K562 (cell line): ENCODE measurements around the gene OPCML. TPM values are rescaled to one million over a fixed set of nuclear protein-coding genes. Genes with fewer than 3 reads are reported as not detected.

Experiments
- ATAC-seq: fragments of 200-7000 bp; cut with Tn5 transposase; 3 replicates; pipeline ENCODE4 v1.9.1; 2020; ENCODE audit warnings: moderate library complexity
- BruUV-seq: library from RNA; stranded (reverse); fragments of 400-500 nt; replicated peaks from 2 replicates; lab custom pipeline; 2021; lab: Mats Ljungman, UMichigan
- CTCF ChIA-PET: fragments of 300-600 bp; formaldehyde crosslinking; extraction: SDS; loops from one replicate; lab custom pipeline; 2021; ENCODE audit warnings: low intra/inter-chr PET ratio; lab: Yijun Ruan, JAX
- POLR2A ChIA-PET: fragments of 300-600, 350-650 bp; sonication (Branson Sonifier 250); formaldehyde crosslinking; extraction: SDS; loops from one replicate; lab custom pipeline; 2021; ENCODE audit warnings: antibody characterized with exemption, inconsistent platforms; lab: Yijun Ruan, JAX
- DNase-seq, 4 experiments: peaks; one replicate each; pipeline versions ENCODE4 v3.0.0 to v3.0.0-alpha.2; 2011 to 2018; ENCODE audit warnings: low spot score in 3 of 4, mixed read lengths in 3 of 4; ENCODE audit errors: extremely low read depth in 1 of 4
- FAIRE-seq: peaks from 2 replicates; lab custom pipeline; 2011; peaks lifted over from hg19 to GRCh38; lab: Jason Lieb, UNC
- H2AFZ ChIP-seq: 2 replicates; pipeline ENCODE4 v1.6.0; 2011; ENCODE audit warnings: low read depth, low read length, control low read depth, inconsistent platforms
- H3K27ac ChIP-seq: fragments of 200-600 bp; 3 replicates; pipeline ENCODE4 v1.8.0; 2011; ENCODE audit warnings: low read depth, mild to moderate bottlenecking, control low read depth, inconsistent platforms, low read length, moderate library complexity, mixed read lengths; ENCODE audit errors: extremely low read depth
- H3K27me3 ChIP-seq, 2 experiments: fragments of 300-600 bp in 1 of 2; 2 replicates in 1 of 2; 3 replicates in 1 of 2; pipeline versions ENCODE4 v1.6.0 to v1.8.0; 2011; ENCODE audit warnings: inconsistent platforms in 2 of 2, low read length in 2 of 2, mild to moderate bottlenecking in 1 of 2, mixed read lengths in 1 of 2, moderate library complexity in 1 of 2; ENCODE audit not compliant: control insufficient read depth in 2 of 2, insufficient read depth in 2 of 2
- H3K36me3 ChIP-seq: fragments of 300-600 bp; 3 replicates; pipeline ENCODE4 v1.8.0; 2011; ENCODE audit warnings: mild to moderate bottlenecking, low read length, inconsistent platforms; ENCODE audit not compliant: control insufficient read depth, insufficient read depth
- H3K4me1 ChIP-seq, 2 experiments: fragments of 200-600 bp in 1 of 2; replicated peaks in 1 of 2; 2 replicates in 1 of 2; 3 replicates in 1 of 2; pipeline versions ENCODE4 v1.5.1 to v1.8.0; 2011; ENCODE audit warnings: inconsistent platforms in 2 of 2, low read length in 2 of 2, mild to moderate bottlenecking in 1 of 2, mixed read lengths in 1 of 2, moderate library complexity in 1 of 2; ENCODE audit not compliant: control insufficient read depth in 2 of 2, insufficient read depth in 2 of 2
- H3K4me2 ChIP-seq: 2 replicates; pipeline ENCODE4 v1.6.1; 2011; ENCODE audit warnings: low read length, control low read depth, inconsistent platforms, mixed read lengths; ENCODE audit not compliant: insufficient read depth
- H3K4me3 ChIP-seq: fragments of 200-600 bp; sonication (generic), shearing (Covaris generic); 2 replicates; pipeline ENCODE4 v1.5.1; 2016; ENCODE audit warnings: control low read depth, inconsistent platforms
- H3K79me2 ChIP-seq: fragments of 200-600 bp; 3 replicates; pipeline ENCODE4 v1.8.0; 2011; ENCODE audit warnings: low read length, inconsistent platforms; ENCODE audit not compliant: control insufficient read depth, insufficient read depth
- H3K9ac ChIP-seq, 2 experiments: 2 replicates each; pipeline versions ENCODE4 v1.6.0 to v1.6.1; 2011; ENCODE audit warnings: low read depth in 2 of 2, low read length in 2 of 2, control low read depth in 1 of 2, inconsistent platforms in 1 of 2, mild to moderate bottlenecking in 1 of 2, mixed read lengths in 1 of 2; ENCODE audit not compliant: insufficient read depth in 1 of 2
- H3K9me1 ChIP-seq: one replicate; pipeline ENCODE4 v1.6.0; 2011; ENCODE audit warnings: inconsistent platforms, mild to moderate bottlenecking, low read length, moderate library complexity; ENCODE audit not compliant: control insufficient read depth, insufficient read depth
- H3K9me3 ChIP-seq: replicated peaks from 2 replicates; pipeline ENCODE4 v1.5.1; 2011; ENCODE audit warnings: low read depth, low read length, inconsistent platforms; ENCODE audit not compliant: control insufficient read depth, insufficient read depth
- H4K20me1 ChIP-seq: replicated peaks from 2 replicates; pipeline ENCODE4 v1.6.1; 2011; ENCODE audit warnings: low read length, inconsistent platforms, mixed read lengths; ENCODE audit not compliant: control insufficient read depth, insufficient read depth
- BACH1 ChIP-seq: fragments of 200-800 bp; sonication (Bioruptor generic); IDR thresholded peaks from 2 replicates; pipeline ENCODE4 v1.6.1; 2016; ENCODE audit warnings: missing genetic modification characterization, missing compliant biosample characterization
- MCM5 ChIP-seq: fragments of 450-650 bp; IDR thresholded peaks from 2 replicates; pipeline ENCODE4 v1.6.1; 2016; ENCODE audit warnings: low read depth
- POLR2AphosphoS5 ChIP-seq: IDR thresholded peaks from 2 replicates; pipeline ENCODE4 v1.6.1; 2011; ENCODE audit warnings: mild to moderate bottlenecking, low read depth, low read length, moderate library complexity; ENCODE audit not compliant: control insufficient read depth, insufficient read depth
- PRMT5 ChIP-seq: sonication (generic); formaldehyde crosslinking; IDR thresholded peaks from 2 replicates; pipeline ENCODE4 v1.5.0; 2020; ENCODE audit warnings: missing genetic modification reagents
- SNRNP70 ChIP-seq: fragments of 200-400 bp; formaldehyde crosslinking; optimal IDR thresholded peaks from 2 replicates; pipeline ENCODE3; 2017; ENCODE audit warnings: low read depth, low read length
- ZFPM2 ChIP-seq: fragments of 250-450 bp; sonication (Bioruptor Pico); IDR thresholded peaks from 2 replicates; pipeline ENCODE4 v1.5.1; 2022; ENCODE audit warnings: mild to moderate bottlenecking
- ZNF217 ChIP-seq: sonication (generic); formaldehyde crosslinking; IDR thresholded peaks from 2 replicates; pipeline ENCODE4 v1.8.0; 2022; ENCODE audit warnings: mild to moderate bottlenecking, missing genetic modification reagents
- ZNF75A ChIP-seq: fragments of 450-650 bp; formaldehyde crosslinking; IDR thresholded peaks from 2 replicates; pipeline ENCODE4 v1.4.0; 2020; ENCODE audit warnings: mild to moderate bottlenecking
- WGBS: fragments of 100-300 bp; shearing (Covaris generic); methylation state at CpG from one replicate; pipeline ENCODE4 v1.1.6; 2016; ENCODE audit warnings: low coverage, mixed read lengths; ENCODE audit not compliant: insufficient coverage; ENCODE audit errors: missing lambda C conversion rate; 5-methylcytosine and 5-hydroxymethylcytosine counted together
- in situ Hi-C: fragments of 300-500 bp; cut with MboI; formaldehyde crosslinking; loops from 4 replicates; pipeline ENCODE4 v1.15.0; 2018; ENCODE audit warnings: inconsistent platforms, mixed read lengths
- intact Hi-C: fragments of 100-400 bp; cut with micrococcal nuclease; formaldehyde crosslinking; loops from 2 replicates; pipeline ENCODE4 v1.14.2; 2022
- polyA plus RNA-seq, 8 experiments: library from polyadenylated mRNA; depleted of rRNA in 4 of 8; stranded (reverse) in 5 of 8; unstranded in 3 of 8; fragments of >200 nt; fragmentation: Nextera tagmentation in 2 of 8; fragmentation: Illumina TruSeq in 1 of 8; extraction: Ambion mirVana in 2 of 8; extraction: Trizol in 1 of 8; gene quantifications; 2 replicates each; pipeline versions ENCODE4 v1.2.1 to v1.2.3, GENCODE V29; 2011 to 2014; ENCODE audit warnings: inconsistent platforms in 1 of 8, missing spikeins in 1 of 8
- total RNA-seq, 7 experiments: library from RNA; depleted of rRNA in 6 of 7; stranded (reverse); fragments of >200 nt in 6 of 7; fragmentation: Illumina TruSeq in 2 of 7; extraction: Trizol in 2 of 7; gene quantifications; 2 replicates each; pipeline versions ENCODE4 v1.2.1 to v1.2.3, GENCODE V29; 2011 to 2021; ENCODE audit warnings: low replicate concordance in 1 of 7
- TF ChIP-seq, protein P1 (sequence below), 2 experiments: fragments of 450-650 bp; IDR thresholded peaks; 2 replicates each; pipeline ENCODE4 v1.6.1; 2016
- TF ChIP-seq, protein P2 (sequence below): fragments of 200-600 bp; sonication (generic); IDR thresholded peaks from one replicate; pipeline ENCODE4 v1.6.1; 2012; ENCODE audit warnings: mild to moderate bottlenecking, low read depth, low read length, inconsistent platforms

The OPCML gene
- total and polyA plus RNA-seq, 9 of the 15 experiments (the other 6 are each of a cell fraction or from before 2014, with no cell fraction given), result not detected

DNA sequence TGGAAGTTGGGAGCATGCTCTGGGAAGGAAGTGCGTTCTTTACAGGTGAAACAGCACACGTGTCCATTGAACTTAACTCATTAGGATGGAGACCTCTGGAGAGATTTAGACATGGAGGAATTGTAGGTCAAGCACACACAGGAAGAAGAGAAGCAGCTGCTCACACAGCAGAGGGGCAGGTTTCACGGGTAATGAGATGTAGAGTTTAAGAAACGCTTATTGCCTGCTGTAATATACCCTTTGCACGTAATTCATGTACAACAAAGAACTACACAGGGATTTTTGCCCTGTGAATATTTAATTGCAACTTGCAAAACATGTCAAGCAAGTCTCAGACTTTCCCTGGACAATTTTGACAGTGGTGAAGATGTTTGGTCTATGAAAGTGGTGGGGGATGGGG is 508.0 kb downstream of the OPCML start (continued):
- no peak for TF ChIP-seq POLR2AphosphoS5
- TF ChIP-seq, protein P1, sequence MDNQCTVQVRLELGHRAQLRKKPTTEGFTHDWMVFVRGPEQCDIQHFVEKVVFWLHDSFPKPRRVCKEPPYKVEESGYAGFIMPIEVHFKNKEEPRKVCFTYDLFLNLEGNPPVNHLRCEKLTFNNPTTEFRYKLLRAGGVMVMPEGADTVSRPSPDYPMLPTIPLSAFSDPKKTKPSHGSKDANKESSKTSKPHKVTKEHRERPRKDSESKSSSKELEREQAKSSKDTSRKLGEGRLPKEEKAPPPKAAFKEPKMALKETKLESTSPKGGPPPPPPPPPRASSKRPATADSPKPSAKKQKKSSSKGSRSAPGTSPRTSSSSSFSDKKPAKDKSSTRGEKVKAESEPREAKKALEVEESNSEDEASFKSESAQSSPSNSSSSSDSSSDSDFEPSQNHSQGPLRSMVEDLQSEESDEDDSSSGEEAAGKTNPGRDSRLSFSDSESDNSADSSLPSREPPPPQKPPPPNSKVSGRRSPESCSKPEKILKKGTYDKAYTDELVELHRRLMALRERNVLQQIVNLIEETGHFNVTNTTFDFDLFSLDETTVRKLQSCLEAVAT (IDR thresholded peaks at IDR 0.05), result no peak
- no peak for TF ChIP-seq SNRNP70
- TF ChIP-seq, all 486 proteins: peak for 0

DNA sequence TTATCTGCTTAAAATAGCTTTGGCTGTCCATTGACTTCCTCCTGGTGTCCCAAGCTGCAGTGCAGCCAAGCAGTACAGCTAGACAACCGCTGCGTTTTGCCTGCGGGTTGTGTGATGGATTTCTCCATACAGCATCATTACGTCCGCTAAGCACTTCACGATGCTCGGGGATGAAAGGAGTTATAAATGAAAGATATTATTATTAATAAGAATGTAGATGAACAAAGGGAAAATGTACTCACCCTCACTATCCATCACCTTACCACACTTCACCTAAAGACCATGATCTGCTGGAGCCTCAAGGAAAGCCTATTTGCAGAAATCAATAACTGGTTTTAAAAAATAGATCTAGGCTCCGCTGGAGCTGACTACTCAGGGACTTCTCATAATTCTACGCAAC is 509.1 kb downstream of the OPCML start:
- Histone ChIP-seq H3K9me1 (no peaks in the 10 kb centered on the region), H2AFZ (no peak overlapping the region), H3K27ac (no peak overlapping the region), H4K20me1 (no peaks in the 10 kb centered on the region), H3K4me1 (no peaks in the 10 kb centered on the region), H3K4me2 (no peak overlapping the region), H3K27me3 (no peaks in the 10 kb centered on the region), H3K36me3 (no peaks in the 10 kb centered on the region), H3K79me2 (no peaks in the 10 kb centered on the region), H3K4me3 (no peak overlapping the region), H3K9ac (no peak overlapping the region), H3K9me3 (no peaks in the 10 kb centered on the region; the same call in 1 of the 2 replicates)
- intact Hi-C loops (no loop called here), in situ Hi-C loops (no loop called here)
- WGBS, result 3% methylated on average over 9 of the region's 9 CpGs
- ATAC-seq, result no peak
- BruUV-seq, result no TSS peak
- ChIA-PET CTCF (no interaction called here), POLR2A (no interaction called here)
- FAIRE-seq, result no peak
- no peak for DNase-seq
- TF ChIP-seq BACH1 (tag) (no peak), ZFPM2 (CRISPR knock-in tag) (no peak), ZNF75A (no peak), ZNF217 (CRISPR knock-in tag) (no peak), PRMT5 (CRISPR knock-in tag) (no peak), MCM5 (no peak)
- TF ChIP-seq, protein P2, sequence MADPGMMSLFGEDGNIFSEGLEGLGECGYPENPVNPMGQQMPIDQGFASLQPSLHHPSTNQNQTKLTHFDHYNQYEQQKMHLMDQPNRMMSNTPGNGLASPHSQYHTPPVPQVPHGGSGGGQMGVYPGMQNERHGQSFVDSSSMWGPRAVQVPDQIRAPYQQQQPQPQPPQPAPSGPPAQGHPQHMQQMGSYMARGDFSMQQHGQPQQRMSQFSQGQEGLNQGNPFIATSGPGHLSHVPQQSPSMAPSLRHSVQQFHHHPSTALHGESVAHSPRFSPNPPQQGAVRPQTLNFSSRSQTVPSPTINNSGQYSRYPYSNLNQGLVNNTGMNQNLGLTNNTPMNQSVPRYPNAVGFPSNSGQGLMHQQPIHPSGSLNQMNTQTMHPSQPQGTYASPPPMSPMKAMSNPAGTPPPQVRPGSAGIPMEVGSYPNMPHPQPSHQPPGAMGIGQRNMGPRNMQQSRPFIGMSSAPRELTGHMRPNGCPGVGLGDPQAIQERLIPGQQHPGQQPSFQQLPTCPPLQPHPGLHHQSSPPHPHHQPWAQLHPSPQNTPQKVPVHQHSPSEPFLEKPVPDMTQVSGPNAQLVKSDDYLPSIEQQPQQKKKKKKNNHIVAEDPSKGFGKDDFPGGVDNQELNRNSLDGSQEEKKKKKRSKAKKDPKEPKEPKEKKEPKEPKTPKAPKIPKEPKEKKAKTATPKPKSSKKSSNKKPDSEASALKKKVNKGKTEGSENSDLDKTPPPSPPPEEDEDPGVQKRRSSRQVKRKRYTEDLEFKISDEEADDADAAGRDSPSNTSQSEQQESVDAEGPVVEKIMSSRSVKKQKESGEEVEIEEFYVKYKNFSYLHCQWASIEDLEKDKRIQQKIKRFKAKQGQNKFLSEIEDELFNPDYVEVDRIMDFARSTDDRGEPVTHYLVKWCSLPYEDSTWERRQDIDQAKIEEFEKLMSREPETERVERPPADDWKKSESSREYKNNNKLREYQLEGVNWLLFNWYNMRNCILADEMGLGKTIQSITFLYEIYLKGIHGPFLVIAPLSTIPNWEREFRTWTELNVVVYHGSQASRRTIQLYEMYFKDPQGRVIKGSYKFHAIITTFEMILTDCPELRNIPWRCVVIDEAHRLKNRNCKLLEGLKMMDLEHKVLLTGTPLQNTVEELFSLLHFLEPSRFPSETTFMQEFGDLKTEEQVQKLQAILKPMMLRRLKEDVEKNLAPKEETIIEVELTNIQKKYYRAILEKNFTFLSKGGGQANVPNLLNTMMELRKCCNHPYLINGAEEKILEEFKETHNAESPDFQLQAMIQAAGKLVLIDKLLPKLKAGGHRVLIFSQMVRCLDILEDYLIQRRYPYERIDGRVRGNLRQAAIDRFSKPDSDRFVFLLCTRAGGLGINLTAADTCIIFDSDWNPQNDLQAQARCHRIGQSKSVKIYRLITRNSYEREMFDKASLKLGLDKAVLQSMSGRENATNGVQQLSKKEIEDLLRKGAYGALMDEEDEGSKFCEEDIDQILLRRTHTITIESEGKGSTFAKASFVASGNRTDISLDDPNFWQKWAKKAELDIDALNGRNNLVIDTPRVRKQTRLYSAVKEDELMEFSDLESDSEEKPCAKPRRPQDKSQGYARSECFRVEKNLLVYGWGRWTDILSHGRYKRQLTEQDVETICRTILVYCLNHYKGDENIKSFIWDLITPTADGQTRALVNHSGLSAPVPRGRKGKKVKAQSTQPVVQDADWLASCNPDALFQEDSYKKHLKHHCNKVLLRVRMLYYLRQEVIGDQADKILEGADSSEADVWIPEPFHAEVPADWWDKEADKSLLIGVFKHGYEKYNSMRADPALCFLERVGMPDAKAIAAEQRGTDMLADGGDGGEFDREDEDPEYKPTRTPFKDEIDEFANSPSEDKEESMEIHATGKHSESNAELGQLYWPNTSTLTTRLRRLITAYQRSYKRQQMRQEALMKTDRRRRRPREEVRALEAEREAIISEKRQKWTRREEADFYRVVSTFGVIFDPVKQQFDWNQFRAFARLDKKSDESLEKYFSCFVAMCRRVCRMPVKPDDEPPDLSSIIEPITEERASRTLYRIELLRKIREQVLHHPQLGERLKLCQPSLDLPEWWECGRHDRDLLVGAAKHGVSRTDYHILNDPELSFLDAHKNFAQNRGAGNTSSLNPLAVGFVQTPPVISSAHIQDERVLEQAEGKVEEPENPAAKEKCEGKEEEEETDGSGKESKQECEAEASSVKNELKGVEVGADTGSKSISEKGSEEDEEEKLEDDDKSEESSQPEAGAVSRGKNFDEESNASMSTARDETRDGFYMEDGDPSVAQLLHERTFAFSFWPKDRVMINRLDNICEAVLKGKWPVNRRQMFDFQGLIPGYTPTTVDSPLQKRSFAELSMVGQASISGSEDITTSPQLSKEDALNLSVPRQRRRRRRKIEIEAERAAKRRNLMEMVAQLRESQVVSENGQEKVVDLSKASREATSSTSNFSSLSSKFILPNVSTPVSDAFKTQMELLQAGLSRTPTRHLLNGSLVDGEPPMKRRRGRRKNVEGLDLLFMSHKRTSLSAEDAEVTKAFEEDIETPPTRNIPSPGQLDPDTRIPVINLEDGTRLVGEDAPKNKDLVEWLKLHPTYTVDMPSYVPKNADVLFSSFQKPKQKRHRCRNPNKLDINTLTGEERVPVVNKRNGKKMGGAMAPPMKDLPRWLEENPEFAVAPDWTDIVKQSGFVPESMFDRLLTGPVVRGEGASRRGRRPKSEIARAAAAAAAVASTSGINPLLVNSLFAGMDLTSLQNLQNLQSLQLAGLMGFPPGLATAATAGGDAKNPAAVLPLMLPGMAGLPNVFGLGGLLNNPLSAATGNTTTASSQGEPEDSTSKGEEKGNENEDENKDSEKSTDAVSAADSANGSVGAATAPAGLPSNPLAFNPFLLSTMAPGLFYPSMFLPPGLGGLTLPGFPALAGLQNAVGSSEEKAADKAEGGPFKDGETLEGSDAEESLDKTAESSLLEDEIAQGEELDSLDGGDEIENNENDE, result no peak
